ENCODE results near the gene FRMD4A.
"Not testable (repeated sequence)": the region's sequence is repeated elsewhere in the genome, so short reads cannot be mapped to it uniquely, and the experiment has no call there.

Gene FRMD4A

GRCh38 chr10:14146025-14146424 lies 184.7 kb downstream of the FRMD4A start:
- H3K27me3 ChIP-seq (ENCODE audit: insufficient read depth, poor library complexity, severe bottlenecking) = no peaks in the 10 kb centered on the region
- H3K36me3 ChIP-seq (ENCODE audit: low read depth) = no peaks in the 10 kb centered on the region
- no peak for TF ChIP-seq CTCF (IDR thresholded peaks at IDR 0.05; ENCODE audit: poor library complexity, severe bottlenecking)
- no peak for DNase-seq (ENCODE audit: low spot score)
- H3K4me1 ChIP-seq (ENCODE audit: insufficient read depth, poor library complexity, severe bottlenecking) = no peaks in the 10 kb centered on the region
- no peak for ATAC-seq (ENCODE audit: low read depth)
- no peaks in the 10 kb centered on the region for H3K9me3 ChIP-seq (ENCODE audit: severe bottlenecking)
- H3K27ac ChIP-seq (ENCODE audit: poor library complexity, severe bottlenecking) = no peak overlapping the region
- no peak overlapping the region for H3K4me3 ChIP-seq (ENCODE audit: severe bottlenecking)

- Histone ChIP-seq H3K4me1 (ENCODE audit: insufficient read depth, poor library complexity, severe bottlenecking) (no peaks in the 10 kb centered on the region), H3K4me3 (ENCODE audit: severe bottlenecking) (no peak overlapping the region), H3K27me3 (ENCODE audit: insufficient read depth, poor library complexity, severe bottlenecking) (no peaks in the 10 kb centered on the region), H3K9me3 (ENCODE audit: severe bottlenecking) (no peaks in the 10 kb centered on the region), H3K27ac (ENCODE audit: poor library complexity, severe bottlenecking) (no peak overlapping the region), H3K36me3 (ENCODE audit: low read depth) (no peaks in the 10 kb centered on the region)
- ATAC-seq (ENCODE audit: low read depth) (no peak), DNase-seq (ENCODE audit: low spot score) (no peak)
- no peak for TF ChIP-seq CTCF (IDR thresholded peaks at IDR 0.05; ENCODE audit: poor library complexity, severe bottlenecking)
These were observed 186.3 kb downstream of the FRMD4A start for GRCh38 chr10:14144451-14144850.

- H3K4me3 ChIP-seq (ENCODE audit: severe bottlenecking) = no peak overlapping the region
- H3K9me3 ChIP-seq (ENCODE audit: severe bottlenecking) = no peaks in the 10 kb centered on the region
These were observed 188.0 kb downstream of the FRMD4A start for GRCh38 chr10:14142606-14143250.

GRCh38 chr10:14141283-14141682 lies 189.4 kb downstream of the FRMD4A start:
- H3K4me1 ChIP-seq (ENCODE audit: insufficient read depth, poor library complexity, severe bottlenecking) = no peaks in the 10 kb centered on the region
- TF ChIP-seq CTCF (IDR thresholded peaks at IDR 0.05; ENCODE audit: poor library complexity, severe bottlenecking) = no peak
- no peaks in the 10 kb centered on the region for H3K9me3 ChIP-seq (ENCODE audit: severe bottlenecking)
- no peaks in the 10 kb centered on the region for H3K36me3 ChIP-seq (ENCODE audit: low read depth)
- no peaks in the 10 kb centered on the region for H3K27me3 ChIP-seq (ENCODE audit: insufficient read depth, poor library complexity, severe bottlenecking)
- no peak for DNase-seq (ENCODE audit: low spot score)
- no peak overlapping the region for H3K27ac ChIP-seq (ENCODE audit: poor library complexity, severe bottlenecking)
- H3K4me3 ChIP-seq (ENCODE audit: severe bottlenecking) = no peak overlapping the region
- no peak for ATAC-seq (ENCODE audit: low read depth)

More at GRCh38 chr10:14142606-14143250, 188.0 kb downstream of the FRMD4A start:
- no peaks in the 10 kb centered on the region for H3K27me3 ChIP-seq (ENCODE audit: insufficient read depth, poor library complexity, severe bottlenecking)
- no peaks in the 10 kb centered on the region for H3K36me3 ChIP-seq (ENCODE audit: low read depth)
- no peak for TF ChIP-seq CTCF (IDR thresholded peaks at IDR 0.05; ENCODE audit: poor library complexity, severe bottlenecking)
- H3K4me1 ChIP-seq (ENCODE audit: insufficient read depth, poor library complexity, severe bottlenecking) = no peaks in the 10 kb centered on the region
- no peak overlapping the region for H3K27ac ChIP-seq (ENCODE audit: poor library complexity, severe bottlenecking)
- ATAC-seq (ENCODE audit: low read depth) (no peak), DNase-seq (ENCODE audit: low spot score) (no peak)

- Histone ChIP-seq H3K4me3 (ENCODE audit: severe bottlenecking) (no peak overlapping the region), H3K27ac (ENCODE audit: poor library complexity, severe bottlenecking) (no peak overlapping the region), H3K36me3 (ENCODE audit: low read depth) (no peaks in the 10 kb centered on the region), H3K27me3 (ENCODE audit: insufficient read depth, poor library complexity, severe bottlenecking) (no peaks in the 10 kb centered on the region), H3K4me1 (ENCODE audit: insufficient read depth, poor library complexity, severe bottlenecking) (no peaks in the 10 kb centered on the region), H3K9me3 (ENCODE audit: severe bottlenecking) (no peaks in the 10 kb centered on the region)
- TF ChIP-seq CTCF (IDR thresholded peaks at IDR 0.05; ENCODE audit: poor library complexity, severe bottlenecking) = no peak
- ATAC-seq (ENCODE audit: low read depth) (no peak), DNase-seq (ENCODE audit: low spot score) (no peak)
These were observed 193.3 kb downstream of the FRMD4A start for GRCh38 chr10:14137391-14137790.

GRCh38 chr10:14135196-14135595 lies 195.5 kb downstream of the FRMD4A start:
- not testable (repeated sequence) for H3K27me3 ChIP-seq (ENCODE audit: insufficient read depth, poor library complexity, severe bottlenecking); DNase-seq (ENCODE audit: low spot score); H3K4me3 ChIP-seq (ENCODE audit: severe bottlenecking); H3K4me1 ChIP-seq (ENCODE audit: insufficient read depth, poor library complexity, severe bottlenecking); H3K36me3 ChIP-seq (ENCODE audit: low read depth); H3K27ac ChIP-seq (ENCODE audit: poor library complexity, severe bottlenecking); H3K9me3 ChIP-seq (ENCODE audit: severe bottlenecking); ATAC-seq (ENCODE audit: low read depth)
